Fibroblast of peridontal ligament (primary cell): ENCODE data around the gene MAD1L1.
"Not testable (repeated sequence)": the region's sequence is repeated elsewhere in the genome, so short reads cannot be mapped to it uniquely, and the experiment has no call there.

Experiments used
- DNase-seq: peaks from one replicate; pipeline ENCODE4 v3.0.0-alpha.2; 2010; ENCODE audit errors: extremely low read depth

The MAD1L1 gene

GRCh38 chr7:1843921-1844335, 388.8 kb downstream of the MAD1L1 start:
- DNase-seq = no peak

- DNase-seq = peak; percentile 22
Observed at GRCh38 chr7:1843271-1843861, 389.4 kb downstream of the MAD1L1 start.

- no peak for DNase-seq
Observed at GRCh38 chr7:1842321-1843221, 390.2 kb downstream of the MAD1L1 start.

GRCh38 chr7:1841286-1842021, 391.3 kb downstream of the MAD1L1 start:
- DNase-seq = not testable (repeated sequence)

GRCh38 chr7:1840744-1841143, 392.0 kb downstream of the MAD1L1 start:
- DNase-seq = not testable (repeated sequence)

DNA sequence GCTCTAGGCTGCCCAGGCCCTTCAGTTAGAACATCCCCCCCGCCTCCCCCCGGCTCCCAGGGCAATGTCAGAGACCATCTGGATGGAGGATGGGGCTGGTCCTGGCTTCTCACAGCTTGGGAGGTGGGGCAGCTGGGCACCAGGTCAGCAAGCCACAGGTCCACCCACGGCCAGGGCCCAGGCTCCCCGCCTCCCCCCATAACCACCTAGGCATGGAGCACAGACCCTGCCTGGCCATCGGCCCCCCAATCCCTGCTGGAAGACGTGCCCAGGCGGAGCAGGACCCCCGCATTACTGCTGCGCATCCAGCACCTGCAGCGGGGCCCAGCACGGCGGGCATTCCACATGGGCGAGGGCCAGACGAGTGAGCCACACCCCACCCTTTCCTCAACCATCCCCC, 393.0 kb downstream of the MAD1L1 start:
- DNase-seq = no peak

DNA sequence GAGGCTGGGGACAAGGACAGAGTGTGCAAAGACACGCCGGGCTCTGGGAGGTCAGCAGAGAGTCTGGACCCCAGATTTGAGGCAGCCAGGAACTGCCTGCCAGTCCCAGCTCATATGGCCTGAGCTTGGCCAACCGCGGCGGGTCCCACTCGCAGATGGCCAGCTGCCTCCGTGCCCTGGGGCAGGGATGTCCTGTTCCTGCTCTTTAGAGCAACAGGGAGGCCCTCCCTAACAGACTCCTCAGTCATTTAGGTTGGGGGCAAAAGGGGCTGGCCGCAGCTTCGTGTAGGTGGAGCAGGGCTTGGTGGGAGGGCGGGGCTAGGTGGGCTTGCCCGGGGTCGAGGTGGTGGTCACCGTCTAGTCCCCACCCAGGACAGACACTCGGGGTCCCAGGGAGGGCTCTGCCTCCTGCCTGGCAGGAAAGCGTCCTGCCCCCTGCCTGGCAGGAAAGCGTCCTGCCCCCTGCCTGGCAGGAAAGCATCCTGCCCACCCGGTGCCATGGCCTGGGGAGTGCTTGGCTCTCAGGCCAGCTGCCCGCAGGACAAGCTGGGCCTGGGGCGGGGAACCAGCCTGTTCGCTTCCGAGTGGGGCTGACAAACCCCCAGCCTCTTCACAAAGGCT, 393.7 kb downstream of the MAD1L1 start:
- DNase-seq = not testable (repeated sequence)

- not testable (repeated sequence) for DNase-seq
Observed at GRCh38 chr7:1838544-1838872, 394.2 kb downstream of the MAD1L1 start.

DNA sequence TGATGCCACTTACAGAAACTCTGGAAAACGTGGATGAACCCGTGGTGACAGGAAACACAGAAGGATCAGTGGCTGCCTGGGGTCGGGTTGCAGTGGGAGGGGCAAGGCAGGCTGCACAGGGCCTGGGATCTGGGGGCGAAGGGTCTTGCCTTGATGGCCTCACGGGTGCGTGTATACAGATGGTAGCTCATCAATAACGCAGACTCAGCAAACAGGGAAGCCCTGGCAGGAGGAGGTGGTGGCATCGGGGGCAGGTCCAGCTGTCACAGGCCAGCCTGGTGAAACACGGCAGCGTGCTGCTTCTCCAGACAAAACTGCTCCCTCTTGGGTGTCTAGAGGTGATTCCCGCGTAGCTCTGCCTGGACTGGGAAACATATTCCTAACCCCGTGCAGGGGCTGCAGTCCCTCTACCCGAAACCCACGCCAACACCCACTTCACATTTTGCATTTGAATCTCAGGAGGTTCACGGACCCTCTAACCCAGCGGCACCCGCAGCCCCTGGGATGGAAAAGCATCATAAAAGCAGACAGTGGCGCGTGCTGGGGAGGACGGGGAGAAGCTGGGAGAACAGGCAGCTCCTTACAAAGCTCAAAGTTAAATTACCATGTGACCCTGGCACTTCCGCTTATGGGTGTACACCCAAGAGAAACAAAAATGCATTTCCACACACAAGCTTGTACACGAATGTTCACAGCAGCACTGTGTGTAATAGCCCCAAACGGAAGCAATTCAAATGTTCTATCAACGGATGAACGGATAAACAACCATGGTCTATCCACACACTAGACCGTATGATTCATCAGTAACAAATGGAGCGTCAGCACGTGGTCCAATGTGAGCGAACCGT, 394.8 kb downstream of the MAD1L1 start:
- DNase-seq = not testable (repeated sequence)

- DNase-seq = not testable (repeated sequence)
Observed at GRCh38 chr7:1831933-1832535, 400.7 kb downstream of the MAD1L1 start.

- DNase-seq = not testable (repeated sequence)
Observed at GRCh38 chr7:1831471-1831870, 401.3 kb downstream of the MAD1L1 start.

DNA sequence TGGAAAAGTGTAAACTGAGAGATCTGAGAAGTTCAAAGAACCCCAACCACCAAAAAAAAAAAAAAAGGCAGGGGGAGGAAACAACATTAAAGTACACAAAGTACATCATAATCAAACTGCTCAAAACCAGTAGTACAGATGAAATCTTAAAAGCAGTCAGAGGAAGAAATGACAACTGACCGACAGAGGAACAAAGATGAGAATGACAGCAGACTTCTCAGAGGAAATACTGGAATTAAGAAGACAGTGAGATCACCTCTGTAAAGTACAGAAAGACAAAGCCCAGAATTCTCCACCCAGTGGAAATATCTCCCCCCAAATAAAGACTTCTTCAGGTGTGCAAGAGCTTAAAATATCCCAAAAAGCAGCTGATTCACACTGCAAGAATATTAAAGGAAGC, 403.1 kb downstream of the MAD1L1 start:
- DNase-seq = not testable (repeated sequence)

DNA sequence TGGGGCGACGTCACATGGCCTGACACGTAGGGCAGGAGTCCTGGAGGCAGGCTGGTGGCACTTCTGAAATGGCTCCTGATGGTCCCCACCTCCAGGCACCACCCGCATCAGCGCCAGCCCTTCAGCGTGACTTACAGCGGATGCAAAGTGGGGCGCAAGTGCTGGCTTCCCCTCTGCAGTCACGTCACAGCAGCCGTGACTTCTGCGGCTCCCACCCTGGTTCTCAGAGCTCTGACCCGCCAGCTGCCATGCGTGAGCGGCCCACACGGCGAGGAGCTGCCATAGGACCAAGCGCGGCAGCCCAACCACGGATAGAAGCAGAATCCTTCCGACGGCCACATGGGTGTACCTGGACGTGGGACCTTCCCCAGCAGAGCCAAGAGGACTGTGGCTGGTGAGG, 403.6 kb downstream of the MAD1L1 start:
- no peak for DNase-seq

- not testable (repeated sequence) for DNase-seq
Observed at GRCh38 chr7:1828170-1828569, 404.6 kb downstream of the MAD1L1 start.

DNA sequence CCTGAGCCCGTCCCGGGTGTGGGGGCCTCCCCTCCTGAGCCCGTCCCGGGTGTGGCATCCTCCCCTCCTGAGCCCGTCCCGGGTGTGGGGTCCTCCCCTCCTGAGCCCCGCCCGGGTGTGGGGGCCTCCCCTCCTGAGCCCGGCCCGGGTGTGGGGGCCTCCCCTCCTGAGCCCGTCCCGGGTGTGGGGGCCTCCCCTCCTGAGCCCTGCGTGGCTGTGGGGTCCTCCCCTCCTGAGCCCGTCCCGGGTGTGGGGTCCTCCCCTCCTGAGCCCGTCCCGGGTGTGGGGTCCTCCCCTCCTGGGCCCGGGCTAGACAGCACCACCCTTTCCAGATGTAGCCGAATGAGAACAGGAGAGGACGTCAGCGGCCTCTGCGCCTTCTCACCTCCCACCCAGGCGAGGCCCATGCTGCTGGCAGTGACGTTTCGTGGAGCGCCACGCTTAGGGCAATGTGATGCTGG, 405.2 kb downstream of the MAD1L1 start:
- DNase-seq = not testable (repeated sequence)

- not testable (repeated sequence) for DNase-seq
Observed at GRCh38 chr7:1826931-1827330, 405.8 kb downstream of the MAD1L1 start.

- no peak for DNase-seq
Observed at GRCh38 chr7:1825897-1826741, 406.6 kb downstream of the MAD1L1 start.

DNA sequence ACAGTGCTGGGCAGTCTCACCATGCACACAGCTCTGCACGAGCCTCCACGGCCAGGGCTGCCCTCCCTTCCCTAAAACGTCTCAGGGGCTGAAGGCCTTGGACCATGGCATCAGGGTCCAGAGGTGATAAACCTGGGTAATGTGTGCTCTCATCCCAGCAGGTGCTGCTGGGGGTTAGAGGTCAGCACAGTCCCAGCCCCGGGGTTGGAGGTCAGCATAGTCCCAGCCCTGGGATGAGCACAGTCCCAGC, 407.2 kb downstream of the MAD1L1 start:
- DNase-seq = not testable (repeated sequence)

DNA sequence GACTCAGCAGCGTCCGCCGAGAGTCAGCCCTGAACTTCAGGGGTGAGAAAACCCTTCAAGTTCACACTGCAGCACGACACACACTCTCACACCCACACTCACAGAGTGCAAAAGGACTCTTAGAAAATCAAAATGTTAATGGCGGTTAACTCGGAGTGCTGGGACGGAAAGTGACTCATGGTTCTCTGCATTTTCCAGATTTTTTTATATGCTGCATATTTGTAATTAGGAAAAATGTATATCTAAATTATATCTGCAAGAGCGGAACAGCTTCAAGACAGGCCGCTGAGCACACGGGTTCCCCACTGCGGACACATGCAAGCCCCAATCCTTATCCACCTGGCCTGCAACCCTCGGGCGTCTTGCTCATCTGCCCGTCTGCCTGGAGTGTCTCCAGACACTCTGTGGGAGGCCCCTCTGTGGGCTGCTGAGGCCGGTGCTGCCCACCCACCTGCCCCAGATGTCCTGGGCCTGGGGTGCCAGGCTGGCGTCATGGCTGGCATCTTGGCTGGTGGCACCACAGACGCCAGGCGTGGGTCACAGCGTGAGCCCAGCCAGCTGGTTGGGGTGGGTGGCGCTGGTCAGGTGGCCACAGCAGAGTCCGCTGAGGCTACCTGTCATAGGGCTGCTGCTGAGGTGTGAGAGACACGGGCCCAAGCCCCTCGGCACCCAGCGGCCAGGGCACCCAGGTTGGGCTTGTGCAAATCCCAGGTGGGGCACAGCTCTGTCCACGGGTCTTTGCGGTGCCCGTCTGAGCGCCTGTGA, 407.7 kb downstream of the MAD1L1 start:
- not testable (repeated sequence) for DNase-seq
